ENCODE data around the gene ATP7A.

DNA sequence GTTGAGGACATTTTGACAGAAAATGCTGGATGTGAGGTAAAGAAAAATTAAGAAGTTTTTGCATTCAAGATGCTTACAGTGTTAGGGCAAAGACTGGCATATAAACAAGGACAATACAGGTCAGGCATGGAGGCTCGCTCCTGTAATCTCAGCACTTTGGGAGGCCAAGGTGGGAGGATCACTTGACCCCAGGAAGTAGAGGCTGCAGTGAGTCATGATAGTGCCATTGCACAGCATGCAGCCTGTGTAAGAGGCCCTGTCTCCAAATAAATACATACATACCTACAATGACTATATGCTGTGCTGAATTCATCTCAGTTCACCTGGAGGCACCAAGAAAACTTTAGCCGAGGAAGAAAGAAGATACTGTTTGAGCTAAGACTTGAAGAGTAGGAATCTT, 17.6 kb upstream of the ATP7A start:
- TF ChIP-seq, protein P1, sequence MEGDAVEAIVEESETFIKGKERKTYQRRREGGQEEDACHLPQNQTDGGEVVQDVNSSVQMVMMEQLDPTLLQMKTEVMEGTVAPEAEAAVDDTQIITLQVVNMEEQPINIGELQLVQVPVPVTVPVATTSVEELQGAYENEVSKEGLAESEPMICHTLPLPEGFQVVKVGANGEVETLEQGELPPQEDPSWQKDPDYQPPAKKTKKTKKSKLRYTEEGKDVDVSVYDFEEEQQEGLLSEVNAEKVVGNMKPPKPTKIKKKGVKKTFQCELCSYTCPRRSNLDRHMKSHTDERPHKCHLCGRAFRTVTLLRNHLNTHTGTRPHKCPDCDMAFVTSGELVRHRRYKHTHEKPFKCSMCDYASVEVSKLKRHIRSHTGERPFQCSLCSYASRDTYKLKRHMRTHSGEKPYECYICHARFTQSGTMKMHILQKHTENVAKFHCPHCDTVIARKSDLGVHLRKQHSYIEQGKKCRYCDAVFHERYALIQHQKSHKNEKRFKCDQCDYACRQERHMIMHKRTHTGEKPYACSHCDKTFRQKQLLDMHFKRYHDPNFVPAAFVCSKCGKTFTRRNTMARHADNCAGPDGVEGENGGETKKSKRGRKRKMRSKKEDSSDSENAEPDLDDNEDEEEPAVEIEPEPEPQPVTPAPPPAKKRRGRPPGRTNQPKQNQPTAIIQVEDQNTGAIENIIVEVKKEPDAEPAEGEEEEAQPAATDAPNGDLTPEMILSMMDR (IDR thresholded peaks at IDR 0.05; ENCODE audit: low read length): no peak
- TF ChIP-seq EZH2 (IDR thresholded peaks at IDR 0.05; ENCODE audit: borderline replicate concordance, low read length): no peak

Data from OCI-LY1 (cell line).